GM12873 (cell line): Measurements from ENCODE around the gene BLVRA.
A peak's percentile ranks its signal among the peaks of the same experiment; 100 is the strongest.

ENCODE experiments used
- TF ChIP-seq, protein P1 (sequence below): IDR thresholded peaks from 2 replicates; pipeline ENCODE4 v1.5.1; 2012; ENCODE audit warnings: low read depth, mild to moderate bottlenecking, moderate library complexity, low read length, control low read depth; ENCODE audit not compliant: insufficient read depth; ENCODE audit errors: missing control alignments

Gene BLVRA, protein sequence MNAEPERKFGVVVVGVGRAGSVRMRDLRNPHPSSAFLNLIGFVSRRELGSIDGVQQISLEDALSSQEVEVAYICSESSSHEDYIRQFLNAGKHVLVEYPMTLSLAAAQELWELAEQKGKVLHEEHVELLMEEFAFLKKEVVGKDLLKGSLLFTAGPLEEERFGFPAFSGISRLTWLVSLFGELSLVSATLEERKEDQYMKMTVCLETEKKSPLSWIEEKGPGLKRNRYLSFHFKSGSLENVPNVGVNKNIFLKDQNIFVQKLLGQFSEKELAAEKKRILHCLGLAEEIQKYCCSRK

DNA sequence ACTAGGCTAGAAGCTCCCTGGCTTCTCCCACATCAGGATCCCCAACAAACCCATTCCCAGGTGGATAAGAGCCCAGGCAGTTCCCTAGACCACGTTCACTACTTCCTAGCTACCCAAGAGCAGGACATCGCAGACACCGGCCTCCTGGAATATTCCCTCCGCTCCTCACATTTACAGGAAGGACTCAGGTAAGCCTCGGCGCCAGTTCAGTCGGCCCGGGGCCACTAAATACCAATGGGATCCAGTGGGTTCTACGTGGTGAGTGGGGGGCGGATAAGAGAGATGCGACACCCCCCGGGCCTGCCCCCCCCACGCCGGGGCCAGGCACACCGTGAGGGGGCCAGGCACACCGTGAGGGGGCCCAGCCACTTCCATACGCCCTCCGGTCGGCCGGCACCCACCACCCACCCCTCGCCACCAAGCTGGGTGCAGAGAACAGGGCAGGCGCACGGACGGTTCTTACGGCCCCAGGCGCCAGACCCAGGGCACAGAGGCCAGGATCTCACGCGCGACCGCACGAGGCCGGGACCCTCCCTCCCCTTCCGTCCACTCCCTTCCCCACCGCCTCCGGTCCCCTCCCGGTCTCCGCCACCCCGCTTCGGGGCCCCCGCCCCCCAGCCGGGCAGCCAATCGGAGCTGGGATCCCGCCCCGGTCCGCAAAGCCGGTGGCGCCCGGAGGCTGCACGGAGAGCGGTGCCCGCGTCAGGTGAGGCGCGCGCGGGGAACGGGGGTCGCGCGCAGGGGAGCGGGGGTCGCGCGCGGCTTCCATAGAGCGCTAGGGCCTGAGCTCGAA is at the start of gene BLVRA:
Gene BLVRA, plus strand, starts transcription at position 652 of the 793 bp plus-strand sequence. CDS start 12,479 bp downstream, outside the sequence.
- TF ChIP-seq, protein P1, sequence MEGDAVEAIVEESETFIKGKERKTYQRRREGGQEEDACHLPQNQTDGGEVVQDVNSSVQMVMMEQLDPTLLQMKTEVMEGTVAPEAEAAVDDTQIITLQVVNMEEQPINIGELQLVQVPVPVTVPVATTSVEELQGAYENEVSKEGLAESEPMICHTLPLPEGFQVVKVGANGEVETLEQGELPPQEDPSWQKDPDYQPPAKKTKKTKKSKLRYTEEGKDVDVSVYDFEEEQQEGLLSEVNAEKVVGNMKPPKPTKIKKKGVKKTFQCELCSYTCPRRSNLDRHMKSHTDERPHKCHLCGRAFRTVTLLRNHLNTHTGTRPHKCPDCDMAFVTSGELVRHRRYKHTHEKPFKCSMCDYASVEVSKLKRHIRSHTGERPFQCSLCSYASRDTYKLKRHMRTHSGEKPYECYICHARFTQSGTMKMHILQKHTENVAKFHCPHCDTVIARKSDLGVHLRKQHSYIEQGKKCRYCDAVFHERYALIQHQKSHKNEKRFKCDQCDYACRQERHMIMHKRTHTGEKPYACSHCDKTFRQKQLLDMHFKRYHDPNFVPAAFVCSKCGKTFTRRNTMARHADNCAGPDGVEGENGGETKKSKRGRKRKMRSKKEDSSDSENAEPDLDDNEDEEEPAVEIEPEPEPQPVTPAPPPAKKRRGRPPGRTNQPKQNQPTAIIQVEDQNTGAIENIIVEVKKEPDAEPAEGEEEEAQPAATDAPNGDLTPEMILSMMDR = no peak

DNA sequence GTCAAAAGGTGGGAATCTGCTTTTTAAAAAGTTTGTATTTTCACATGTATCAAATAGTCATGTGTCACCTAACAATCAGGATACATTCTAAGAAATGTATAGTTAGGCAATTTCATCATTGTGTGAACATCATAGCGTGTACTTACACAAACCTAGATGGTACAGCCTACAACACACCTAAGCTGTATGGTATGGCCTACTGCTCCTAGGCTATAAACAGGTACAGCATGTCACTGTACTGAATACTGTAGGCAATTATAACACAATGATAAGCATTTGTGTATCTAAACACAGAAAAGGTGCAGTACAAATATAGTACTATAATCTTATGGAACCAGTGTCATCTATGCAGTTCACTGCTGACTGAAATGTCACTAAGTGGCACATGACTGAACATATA is 47.0 kb upstream of the BLVRA start:
- TF ChIP-seq, protein P1 = no peak

DNA sequence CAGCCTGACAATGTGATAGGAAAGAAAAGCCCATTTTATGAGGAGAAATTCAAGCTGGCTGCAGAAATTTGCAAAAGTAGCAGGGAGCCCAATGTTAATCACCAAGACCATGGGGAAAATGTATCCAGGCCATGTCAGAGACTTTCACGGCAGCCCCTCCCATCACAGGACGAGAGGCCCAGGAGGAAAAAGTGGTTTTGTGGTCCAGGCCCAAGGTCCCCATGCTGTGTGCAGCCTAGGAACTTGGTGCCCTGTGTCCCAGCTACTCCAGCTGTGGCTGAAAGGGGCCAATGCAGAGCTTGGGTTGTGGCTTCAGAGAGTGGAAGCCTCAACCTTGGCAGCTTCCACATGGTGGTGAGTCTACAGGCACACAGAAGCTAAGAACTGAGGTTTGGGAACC is 41.9 kb upstream of the BLVRA start:
- TF ChIP-seq, protein P1 = no peak

DNA sequence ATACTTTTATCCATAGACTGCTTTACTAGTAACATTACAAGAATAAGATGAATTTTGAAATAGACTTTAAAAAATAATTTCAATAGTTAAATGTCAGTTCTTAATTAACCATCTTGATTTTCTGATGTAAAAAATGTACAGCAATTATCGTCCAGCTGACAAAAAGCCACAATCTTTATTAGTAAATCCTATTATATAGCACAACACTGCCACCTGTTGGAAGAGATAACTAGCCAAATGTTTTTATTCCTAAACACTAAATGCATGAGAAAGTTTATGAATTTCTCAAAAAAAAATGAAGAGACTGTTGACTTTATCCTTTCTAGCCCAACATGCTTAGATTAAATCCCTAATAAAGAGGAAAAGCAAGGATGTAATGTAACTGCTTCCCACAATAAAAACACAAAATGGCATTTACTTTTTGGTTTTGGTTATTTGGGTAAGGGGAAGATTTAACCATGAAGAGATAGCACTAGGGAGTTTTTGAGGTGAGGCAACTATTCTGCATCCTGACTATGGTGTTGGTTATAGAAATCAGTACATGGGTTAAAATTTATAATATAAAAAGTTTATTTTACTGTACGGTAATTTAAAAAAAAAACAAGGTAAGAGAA is 37.2 kb upstream of the BLVRA start:
- TF ChIP-seq, protein P1 = peak; percentile 49

DNA sequence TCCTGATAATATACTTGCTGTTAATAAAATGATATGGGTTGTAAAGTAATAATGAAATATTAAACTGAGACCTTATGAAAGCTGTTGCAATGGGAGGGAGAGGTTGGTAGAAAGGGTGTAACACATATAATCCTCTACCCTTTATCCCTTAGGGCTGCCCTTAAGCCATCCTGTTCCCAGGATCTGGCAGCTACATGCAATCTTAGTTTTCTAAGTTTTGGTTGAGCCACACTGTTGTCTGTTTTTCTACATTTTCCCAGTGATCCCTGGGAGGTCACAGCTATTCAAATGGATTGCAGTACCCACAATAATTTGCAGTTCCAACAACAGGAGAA is 35.5 kb upstream of the BLVRA start:
- TF ChIP-seq, protein P1 = no peak

DNA sequence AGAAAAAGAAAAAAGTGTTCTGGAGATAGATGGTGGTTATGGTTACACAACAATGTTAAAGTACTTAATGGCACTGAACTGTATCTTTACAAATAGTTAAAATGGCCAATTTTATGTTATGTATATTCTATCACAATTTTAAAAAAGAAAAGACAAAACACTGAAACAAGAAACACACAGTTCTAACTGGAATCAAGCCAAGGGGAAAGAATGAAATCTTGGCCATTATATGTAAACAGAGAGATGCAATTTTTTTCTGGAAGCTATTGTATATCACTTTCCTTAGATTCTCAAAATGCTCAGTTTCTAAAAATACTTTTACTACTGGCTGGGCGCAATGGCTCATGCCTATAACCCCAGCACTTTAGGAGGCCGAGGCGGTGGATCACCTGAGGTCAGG is 33.2 kb upstream of the BLVRA start:
- TF ChIP-seq, protein P1 = no peak

DNA sequence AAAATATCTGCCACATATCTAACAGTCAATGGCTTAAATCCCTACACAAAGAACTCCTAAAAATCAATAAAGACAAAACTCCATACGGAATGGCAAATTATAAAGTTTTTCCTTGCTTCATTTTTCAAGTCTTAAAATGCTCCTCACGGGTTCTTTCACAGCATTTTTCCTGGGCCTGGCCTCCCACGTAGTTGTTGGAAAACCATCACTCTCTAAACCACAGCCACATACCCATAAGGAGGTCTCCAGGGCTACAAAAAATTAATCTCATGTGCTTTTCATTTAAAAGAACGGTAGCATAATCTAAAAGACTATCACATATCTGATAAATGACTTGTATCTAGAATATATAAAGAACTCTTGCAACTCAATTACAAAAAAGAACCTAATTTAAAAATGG is 32.0 kb upstream of the BLVRA start:
- TF ChIP-seq, protein P1 = no peak
